Amygdala (tissue), 56 donors: ENCODE measurements around the gene RPL27A.

Source experiments
- DNase-seq, 56 donors: peaks; one replicate each; lab custom pipeline; 2025; lab: John Stamatoyannopoulos, UW

RPL27A gene

GRCh38 chr11:8697054-8697453 lies 14.5 kb downstream of the RPL27A start:
- no peak for DNase-seq

DNA sequence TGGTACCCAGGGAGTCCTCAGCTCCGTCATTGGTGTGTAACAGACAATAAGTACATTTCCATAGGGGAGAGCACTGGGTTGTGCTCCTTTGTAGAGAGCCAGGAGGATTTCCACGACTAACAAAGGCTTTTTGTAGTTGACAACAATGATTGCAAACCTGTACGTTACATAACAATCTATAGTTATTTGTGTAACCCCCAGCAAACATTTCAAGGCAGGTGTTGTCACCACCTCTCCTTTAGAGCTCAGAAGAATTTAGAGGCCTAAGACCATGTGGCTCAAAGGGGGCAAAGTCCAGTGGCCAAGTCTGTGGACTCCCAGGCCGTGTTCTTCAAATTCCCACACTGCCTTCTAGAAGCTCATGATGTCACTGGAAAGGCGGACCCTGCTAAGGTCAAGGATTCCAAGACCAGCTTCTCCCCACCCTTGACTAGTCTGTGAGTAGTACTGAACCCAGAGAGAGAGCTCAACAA lies 15.8 kb downstream of the RPL27A start:
- DNase-seq, result no peak

- DNase-seq, result no peak
Observed at GRCh38 chr11:8698917-8699441, 16.4 kb downstream of the RPL27A start.

GRCh38 chr11:8699903-8700302 lies 17.3 kb downstream of the RPL27A start:
- DNase-seq, result peak in 45 of 56 donors; percentile 17 to 80 (median 55)

DNA sequence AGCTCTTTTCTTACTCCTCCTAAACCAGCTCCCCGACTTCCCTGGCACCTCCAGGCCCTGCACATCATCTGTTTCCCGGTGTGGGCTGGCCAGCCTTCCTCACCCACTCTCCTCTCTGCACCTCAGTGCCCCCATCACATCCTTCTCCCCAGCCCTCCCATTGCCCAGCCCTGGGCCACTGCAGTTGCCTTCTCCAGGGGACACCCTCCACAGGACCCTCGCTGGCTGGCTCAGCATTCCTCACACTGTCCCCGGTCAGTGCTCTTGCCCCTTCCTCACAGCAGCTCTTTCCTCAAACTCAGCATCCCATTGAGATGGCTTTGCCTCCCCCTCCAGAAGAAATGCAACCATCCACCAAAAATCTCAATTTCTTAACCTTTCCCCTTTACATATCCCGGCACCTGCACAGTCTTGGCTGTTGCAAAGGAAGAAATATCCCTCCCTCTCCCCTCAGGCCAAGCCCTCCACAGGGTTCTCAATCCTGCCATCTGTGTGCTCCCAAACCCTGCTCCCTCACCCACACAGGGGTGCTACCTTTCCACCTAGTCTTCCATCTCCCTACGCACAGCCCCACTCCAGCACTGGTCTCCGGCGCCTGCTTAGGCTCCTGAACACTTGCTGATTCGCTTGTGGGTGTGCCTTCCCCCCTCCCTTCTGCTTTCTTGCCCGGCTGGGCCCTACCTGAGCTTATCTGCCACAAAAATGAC lies 19.5 kb downstream of the RPL27A start:
- DNase-seq, result no peak

DNA sequence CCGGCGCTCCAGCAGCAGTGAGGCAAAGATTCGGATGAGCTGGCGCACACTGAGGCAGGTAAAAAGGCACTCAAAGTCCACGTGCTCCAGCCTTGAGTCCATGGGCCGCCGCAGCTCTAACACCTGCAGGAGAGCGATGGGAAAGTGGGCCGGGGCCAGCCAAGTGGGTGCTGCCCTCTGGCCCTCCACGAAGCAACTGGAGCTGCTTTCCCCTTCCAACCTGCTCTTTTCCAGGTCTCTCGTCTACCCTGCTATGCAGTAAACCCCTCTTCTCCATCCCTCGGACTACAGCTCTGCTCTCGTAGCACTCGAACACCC lies 20.0 kb downstream of the RPL27A start:
- DNase-seq, result no peak

DNA sequence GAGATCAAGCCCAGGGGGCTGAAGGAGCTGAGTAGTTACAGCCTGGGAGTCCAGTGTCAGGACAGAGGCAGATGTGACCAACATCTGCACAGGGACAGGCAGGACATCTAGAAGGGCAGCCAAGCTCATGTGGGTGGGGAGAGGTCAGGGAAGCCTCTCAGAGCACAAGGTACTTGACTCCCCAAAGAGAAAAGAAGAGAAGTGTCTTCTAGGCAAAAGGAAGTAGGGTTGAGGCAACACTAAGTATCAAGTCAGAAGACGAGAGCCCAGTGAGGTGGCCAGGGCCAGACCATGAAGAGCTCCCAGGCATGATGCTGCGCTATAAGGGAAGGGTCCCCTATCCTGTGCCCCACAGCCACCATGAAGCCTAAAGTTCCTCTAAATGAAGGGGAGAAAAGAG lies 21.5 kb downstream of the RPL27A start:
- no peak for DNase-seq

- DNase-seq, result no peak
Observed at GRCh38 chr11:8705146-8705545, 22.6 kb downstream of the RPL27A start.

GRCh38 chr11:8706673-8707432 lies 24.3 kb downstream of the RPL27A start:
- DNase-seq, result no peak

DNA sequence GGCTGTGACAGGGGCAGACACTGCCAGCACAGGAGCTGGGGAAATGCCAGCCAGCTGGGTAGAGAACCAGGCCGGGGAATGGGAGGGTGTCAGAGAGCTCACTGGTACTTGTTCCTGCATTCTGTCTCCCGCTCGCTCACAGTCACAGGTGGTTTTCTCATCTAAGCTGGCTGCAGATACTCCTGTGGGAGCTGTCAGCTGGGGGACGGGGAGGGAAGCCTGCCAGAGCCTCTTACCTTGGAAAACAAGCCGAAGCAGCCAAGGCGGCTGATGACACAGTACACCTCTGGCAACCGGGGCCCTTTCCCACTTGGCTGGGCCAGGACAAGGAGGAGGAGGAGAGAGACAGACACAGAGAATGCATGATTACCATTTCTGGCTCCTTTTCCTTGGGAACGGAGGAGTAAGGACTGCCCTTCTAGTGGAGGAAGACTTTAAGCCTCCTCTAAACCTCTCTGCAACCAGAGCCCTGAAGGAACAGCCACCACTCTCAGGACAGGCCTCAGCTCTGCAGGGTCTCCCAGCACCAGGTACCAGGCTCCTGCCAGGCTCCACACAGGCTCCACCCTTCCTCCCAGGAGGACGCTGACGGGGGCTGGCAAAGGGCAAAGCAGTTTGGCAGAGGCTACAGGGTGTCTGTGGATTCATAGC lies 25.1 kb downstream of the RPL27A start:
- peak in 17 of 56 donors; percentile 12 to 49 (median 25) for DNase-seq

- DNase-seq, result peak in 21 of 56 donors; percentile 10 to 69 (median 41)
Observed at GRCh38 chr11:8709002-8709672, 26.5 kb downstream of the RPL27A start.

GRCh38 chr11:8709777-8710176 lies 27.2 kb downstream of the RPL27A start:
- no peak for DNase-seq

DNA sequence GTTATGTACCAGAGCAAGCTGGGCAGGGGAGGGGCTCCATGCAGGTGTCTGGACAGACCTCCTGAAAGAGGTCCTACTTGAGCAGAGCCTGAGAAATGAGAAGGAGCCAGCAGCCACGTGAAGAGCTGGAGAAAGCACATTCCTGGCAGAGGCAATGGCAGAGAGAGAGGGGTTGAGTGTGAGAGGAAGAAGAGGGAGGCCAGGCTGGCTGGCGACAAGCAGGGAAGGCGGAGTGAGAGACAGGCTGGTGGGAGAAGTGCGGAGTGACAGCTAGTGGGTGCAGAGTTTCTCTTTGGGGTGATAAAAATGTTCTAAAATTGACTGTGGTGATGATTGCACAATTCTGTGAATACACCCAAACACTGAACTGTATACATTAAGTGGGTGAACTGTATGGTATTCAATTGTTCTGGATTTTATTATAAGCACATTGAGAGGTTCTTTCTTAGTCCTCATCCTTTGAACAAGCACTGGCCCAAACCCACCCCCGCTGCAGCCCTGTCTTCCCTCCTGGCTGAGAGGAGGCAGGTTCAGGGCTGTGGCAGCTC lies 29.4 kb downstream of the RPL27A start:
- DNase-seq, result peak in 4 of 56 donors; percentile 6 to 22 (median 16)

- DNase-seq, result no peak
Observed at GRCh38 chr11:8712506-8712905, 29.9 kb downstream of the RPL27A start.

GRCh38 chr11:8713760-8714454 lies 31.3 kb downstream of the RPL27A start:
- no peak for DNase-seq

GRCh38 chr11:8714622-8715225 lies 32.1 kb downstream of the RPL27A start:
- no peak for DNase-seq

GRCh38 chr11:8715501-8715900 lies 32.9 kb downstream of the RPL27A start:
- no peak for DNase-seq

GRCh38 chr11:8717544-8717875 lies 34.9 kb downstream of the RPL27A start:
- no peak for DNase-seq
